Stomach (tissue), 4 donors: ENCODE measurements around the gene IFNL3.

Source experiments
- CTCF ChIP-seq, 7 experiments: fragments of 450-650 bp in 4 of 7; fragments of 200-600 bp in 3 of 7; sonication (generic) in 3 of 7; IDR thresholded peaks; one replicate each; pipeline ENCODE4 v1.5.1; 2016 to 2019; ENCODE audit warnings: antibody characterized with exemption in 7 of 7, control low read depth in 2 of 7, mild to moderate bottlenecking in 1 of 7
- EP300 ChIP-seq: sonication (generic); formaldehyde crosslinking; IDR thresholded peaks from one replicate; pipeline ENCODE4 v1.6.1; 2017; ENCODE audit warnings: antibody characterized with exemption
- POLR2A ChIP-seq, 4 donors: fragments of 450-650 bp; IDR thresholded peaks; one replicate each; pipeline ENCODE4 v1.6.1; 2016; ENCODE audit warnings: antibody characterized with exemption in 4 of 4, control low read depth in 2 of 4, mild to moderate bottlenecking in 1 of 4, moderate library complexity in 1 of 4

- TF ChIP-seq CTCF (IDR thresholded peaks at IDR 0.05) (no peak), POLR2A (IDR thresholded peaks at IDR 0.05) (no peak), EP300 (no peak)
Measured at GRCh38 chr19:39200803-39201115, 44.0 kb downstream of the IFNL3 start.
